ENCODE measurements around the gene IL6ST.

IL6ST gene

DNA sequence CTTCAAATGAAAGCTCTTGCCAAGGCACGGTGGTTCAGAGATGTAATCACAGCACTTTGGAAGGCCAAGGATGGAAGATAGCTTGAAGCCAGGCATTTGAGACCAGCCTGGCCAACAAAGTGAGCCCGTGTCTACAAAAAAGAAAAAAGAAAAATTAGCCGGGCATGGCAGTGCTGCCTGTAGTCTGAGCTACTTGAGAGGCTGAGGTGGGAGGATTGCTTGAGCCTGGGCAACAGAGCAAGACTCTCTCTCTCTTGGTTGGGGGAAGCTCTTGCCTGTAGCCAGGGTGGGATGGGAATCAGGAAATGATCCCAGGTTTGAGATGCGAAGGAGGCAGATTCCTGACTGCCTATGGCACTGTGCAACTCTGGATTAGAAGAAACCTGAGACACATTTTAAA, 62.1 kb downstream of the IL6ST start:
- no peak overlapping the region for H3K4me3 ChIP-seq (ENCODE audit: low read depth, low read length)
- TF ChIP-seq, protein P1, sequence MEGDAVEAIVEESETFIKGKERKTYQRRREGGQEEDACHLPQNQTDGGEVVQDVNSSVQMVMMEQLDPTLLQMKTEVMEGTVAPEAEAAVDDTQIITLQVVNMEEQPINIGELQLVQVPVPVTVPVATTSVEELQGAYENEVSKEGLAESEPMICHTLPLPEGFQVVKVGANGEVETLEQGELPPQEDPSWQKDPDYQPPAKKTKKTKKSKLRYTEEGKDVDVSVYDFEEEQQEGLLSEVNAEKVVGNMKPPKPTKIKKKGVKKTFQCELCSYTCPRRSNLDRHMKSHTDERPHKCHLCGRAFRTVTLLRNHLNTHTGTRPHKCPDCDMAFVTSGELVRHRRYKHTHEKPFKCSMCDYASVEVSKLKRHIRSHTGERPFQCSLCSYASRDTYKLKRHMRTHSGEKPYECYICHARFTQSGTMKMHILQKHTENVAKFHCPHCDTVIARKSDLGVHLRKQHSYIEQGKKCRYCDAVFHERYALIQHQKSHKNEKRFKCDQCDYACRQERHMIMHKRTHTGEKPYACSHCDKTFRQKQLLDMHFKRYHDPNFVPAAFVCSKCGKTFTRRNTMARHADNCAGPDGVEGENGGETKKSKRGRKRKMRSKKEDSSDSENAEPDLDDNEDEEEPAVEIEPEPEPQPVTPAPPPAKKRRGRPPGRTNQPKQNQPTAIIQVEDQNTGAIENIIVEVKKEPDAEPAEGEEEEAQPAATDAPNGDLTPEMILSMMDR (IDR thresholded peaks at IDR 0.05; ENCODE audit: borderline replicate concordance, insufficient read depth, low read depth, low read length): no peak

DNA sequence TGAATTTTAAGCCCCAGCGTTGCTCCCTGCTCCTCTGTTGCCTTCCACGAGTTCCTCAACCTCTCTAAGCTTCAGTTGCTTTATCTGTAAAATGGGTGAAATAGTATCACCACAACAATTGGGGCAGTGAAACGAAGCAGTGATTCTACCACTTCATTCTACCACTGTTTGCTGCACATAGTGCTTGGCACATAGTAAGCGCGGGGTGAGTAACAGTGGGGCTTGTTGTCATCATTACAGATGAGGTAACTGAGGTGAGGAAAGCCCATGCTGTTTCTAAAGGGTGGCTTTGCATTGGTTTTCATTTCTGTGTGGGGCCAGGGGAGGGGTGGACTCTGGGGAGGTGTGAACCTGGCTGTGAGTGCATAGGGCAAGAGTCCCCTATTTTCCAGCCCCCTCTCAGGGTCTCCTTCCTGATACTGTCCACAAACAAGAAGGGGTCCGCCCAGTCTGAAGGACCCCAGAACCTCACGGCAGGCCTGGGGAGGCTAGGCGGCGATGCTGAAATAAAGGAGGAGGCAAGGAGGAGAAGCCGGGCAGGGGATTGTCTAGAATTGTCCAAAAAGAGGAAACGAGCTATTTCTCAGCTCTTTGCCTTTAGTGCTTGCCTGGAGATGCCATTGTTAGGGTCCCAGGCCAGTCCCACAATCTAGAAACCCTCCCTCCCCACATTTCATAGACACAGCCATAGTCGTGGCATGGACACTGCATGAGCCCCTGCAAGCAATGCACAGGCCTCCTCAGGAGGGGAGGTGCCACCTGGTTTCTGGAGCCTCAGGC, 65.6 kb downstream of the IL6ST start:
- no peak overlapping the region for H3K4me3 ChIP-seq (ENCODE audit: low read depth, low read length)
- TF ChIP-seq, protein P1 (IDR thresholded peaks at IDR 0.05; ENCODE audit: borderline replicate concordance, insufficient read depth, low read depth, low read length): no peak

DNA sequence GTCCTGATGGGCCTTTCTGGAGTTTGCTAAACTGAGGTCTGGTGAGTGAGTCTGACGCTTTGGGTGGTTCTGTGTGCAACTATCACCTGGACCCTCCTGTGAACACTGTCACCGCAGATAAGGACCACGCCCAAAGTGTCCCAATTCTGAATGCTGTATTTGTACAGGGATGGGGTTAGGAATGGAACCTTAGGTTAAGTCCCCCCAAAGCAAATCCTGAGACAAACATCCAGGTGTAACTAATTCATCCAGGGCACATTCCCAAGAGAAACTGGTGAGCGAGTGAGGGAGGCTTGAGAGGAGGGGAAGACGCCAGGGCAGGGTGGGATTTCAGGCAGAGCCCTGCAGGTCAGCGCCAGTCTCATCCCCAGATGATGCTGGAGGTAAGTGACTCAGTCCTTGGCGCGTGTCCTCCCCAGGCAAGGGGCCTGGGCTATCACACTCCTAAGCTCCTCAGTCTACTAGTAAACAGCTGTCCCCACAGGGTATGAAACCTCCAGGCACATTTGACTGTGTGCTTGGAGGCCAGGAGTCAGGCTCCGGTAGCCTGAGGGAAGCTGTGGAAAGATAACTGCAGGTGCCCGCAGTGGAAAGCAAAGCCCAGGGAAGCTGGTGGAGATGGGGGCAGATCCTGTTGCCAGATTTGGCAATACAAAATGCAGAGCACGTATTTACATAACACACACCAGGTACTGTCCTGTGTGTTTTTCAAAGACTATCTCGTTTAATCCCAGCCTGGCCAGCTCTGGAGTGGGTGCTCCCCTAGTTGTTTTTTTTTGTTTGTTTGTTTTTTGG, 66.7 kb downstream of the IL6ST start:
- TF ChIP-seq, protein P1 (IDR thresholded peaks at IDR 0.05; ENCODE audit: borderline replicate concordance, insufficient read depth, low read depth, low read length): no peak
- H3K4me3 ChIP-seq (ENCODE audit: low read depth, low read length): no peak overlapping the region

DNA sequence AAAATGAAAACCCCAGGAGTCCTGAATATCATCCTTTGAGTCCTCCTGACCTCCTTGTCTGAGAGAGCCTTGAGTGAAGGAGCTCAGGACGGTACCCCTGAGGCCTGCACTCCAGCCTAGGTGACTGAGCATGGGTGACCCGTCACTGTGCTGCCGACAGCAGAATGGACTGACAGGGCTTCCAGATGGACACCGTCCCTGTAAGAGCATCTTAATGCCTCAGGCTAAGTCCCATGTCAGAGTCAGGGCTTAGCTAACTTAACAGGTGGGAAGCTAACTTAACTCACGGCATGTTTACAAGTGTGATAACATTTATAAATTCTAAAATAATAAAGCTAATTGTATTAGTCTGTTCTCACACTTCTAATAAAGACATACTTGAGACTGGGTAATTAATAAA, 68.3 kb downstream of the IL6ST start:
- TF ChIP-seq, protein P1 (IDR thresholded peaks at IDR 0.05; ENCODE audit: borderline replicate concordance, insufficient read depth, low read depth, low read length): no peak

DNA sequence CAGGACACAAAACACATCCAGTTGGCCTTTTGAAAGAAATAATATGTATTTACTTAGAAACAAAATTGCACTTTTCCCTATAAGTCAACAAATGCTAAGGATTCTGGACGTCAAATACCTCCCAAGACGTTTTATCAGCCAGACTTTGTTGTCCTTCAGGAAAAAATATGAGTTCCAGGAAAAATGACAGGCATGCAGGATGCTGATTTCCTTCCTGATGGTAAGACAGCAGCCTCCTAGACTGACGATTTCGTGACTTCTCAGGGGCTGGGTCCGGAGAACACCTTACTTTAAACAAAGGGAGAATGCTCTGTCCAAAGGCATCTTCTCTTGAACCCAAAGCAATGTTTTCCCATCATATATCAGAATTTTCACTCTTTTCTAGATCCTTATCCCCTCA, 69.1 kb downstream of the IL6ST start:
- TF ChIP-seq, protein P1 (IDR thresholded peaks at IDR 0.05; ENCODE audit: borderline replicate concordance, insufficient read depth, low read depth, low read length): no peak
- no peak overlapping the region for H3K4me3 ChIP-seq (ENCODE audit: low read depth, low read length)

More for the DNA sequence above, 68.3 kb downstream of the IL6ST start:
- no peak overlapping the region for H3K4me3 ChIP-seq (ENCODE audit: low read depth, low read length)

DNA sequence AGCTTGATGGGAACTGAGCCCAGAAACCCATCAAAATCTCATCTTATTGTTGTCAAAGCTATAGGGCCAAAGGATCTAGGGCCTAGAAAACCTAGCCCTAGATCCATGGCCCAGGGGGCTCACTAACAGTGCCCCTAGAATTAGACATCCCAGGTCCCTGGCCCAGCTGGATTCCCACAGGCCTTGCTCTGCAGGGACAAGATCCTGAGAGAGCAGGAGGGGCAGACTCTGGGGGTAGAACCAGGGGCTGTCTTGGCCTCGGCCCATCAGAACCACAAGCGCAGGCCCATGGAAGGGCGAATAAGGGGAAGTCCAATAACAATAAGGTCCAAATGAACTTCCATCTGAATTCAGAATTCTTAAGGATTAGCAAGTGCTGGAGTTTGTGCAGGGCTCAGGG, 69.6 kb downstream of the IL6ST start:
- TF ChIP-seq, protein P1 (IDR thresholded peaks at IDR 0.05; ENCODE audit: borderline replicate concordance, insufficient read depth, low read depth, low read length): no peak
- no peak overlapping the region for H3K4me3 ChIP-seq (ENCODE audit: low read depth, low read length)

Data from GM12875 (cell line).